ENCODE data around the gene PAPSS1. TPM values are rescaled to one million over a fixed set of nuclear protein-coding genes. Genes with fewer than 3 reads are reported as not detected.

Gene PAPSS1
- total and polyA plus RNA-seq, 11 donors = 5.9 to 32.7 (median 9.3) TPM

- 67 to 81% (median 78%) methylated on average over 1 of the region's 1 CpG for WGBS, 4 donors
- Histone ChIP-seq H3K9me3 (peaks cover 0 to 7% (median 0%) of the 10 kb centered on the region in 12 donors), H3K27me3 (peaks cover 0 to 6% (median 0%) of the 10 kb centered on the region in 9 donors), H3K27ac (no peak overlapping the region), H3K36me3 (no peaks in the 10 kb centered on the region), H3K4me1 (peaks cover 0 to 16% (median 3%) of the 10 kb centered on the region in 12 donors), H3K4me3 (no peak overlapping the region)
- ATAC-seq (no peak), DNase-seq (no peak)
- intact Hi-C loops (cut with DNase I) = no loop called here
- TF ChIP-seq POLR2A (IDR thresholded peaks at IDR 0.05) (no peak), CTCF (IDR thresholded peaks at IDR 0.05) (no peak)
Observed at GRCh38 chr4:107742196-107742595, 22.2 kb upstream of the PAPSS1 start.

- ATAC-seq = peak in 3 of 4 donors; percentile 28 to 50 (median 32)
- TF ChIP-seq CTCF (IDR thresholded peaks at IDR 0.05) (no peak), POLR2A (IDR thresholded peaks at IDR 0.05) (no peak)
- Histone ChIP-seq H3K27me3 (peaks cover 0 to 1% (median 0%) of the 10 kb centered on the region in 9 donors), H3K4me1 (peaks cover 0 to 16% (median 4%) of the 10 kb centered on the region in 12 donors), H3K9me3 (peaks cover 0 to 7% (median 0%) of the 10 kb centered on the region in 12 donors), H3K27ac (peak overlapping the region in 10 of 12 donors; percentile 10 to 77 (median 50)), H3K4me3 (no peak overlapping the region), H3K36me3 (no peaks in the 10 kb centered on the region)
- intact Hi-C loops (cut with DNase I) = no loop called here
- DNase-seq = peak; percentile 33 to 52 (median 41)
- WGBS, 4 donors = 53 to 61% (median 57%) methylated on average over 11 of the region's 11 CpGs
Observed at GRCh38 chr4:107740950-107741701, 21.1 kb upstream of the PAPSS1 start.

GRCh38 chr4:107740381-107740780, 20.3 kb upstream of the PAPSS1 start:
- no peaks in the 10 kb centered on the region for H3K27me3 ChIP-seq
- H3K4me1 ChIP-seq = peaks cover 0 to 16% (median 4%) of the 10 kb centered on the region in 12 donors
- H3K9me3 ChIP-seq = peaks cover 0 to 7% (median 0%) of the 10 kb centered on the region in 12 donors
- no peak overlapping the region for H3K4me3 ChIP-seq
- TF ChIP-seq POLR2A (IDR thresholded peaks at IDR 0.05) (no peak), CTCF (IDR thresholded peaks at IDR 0.05) (peak in 2 of 12 donors; percentile 18 to 21)
- peak overlapping the region in 7 of 12 donors; percentile 10 to 77 (median 48) for H3K27ac ChIP-seq
- WGBS, 4 donors = 64 to 84% (median 77%) methylated on average over 3 of the region's 3 CpGs
- H3K36me3 ChIP-seq = no peaks in the 10 kb centered on the region
- ATAC-seq = no peak
- no peak for DNase-seq
- intact Hi-C loops (cut with DNase I) = no loop called here

- intact Hi-C loops (cut with DNase I) = no loop called here
- DNase-seq = no peak
- no peaks in the 10 kb centered on the region for H3K9me3 ChIP-seq
- H3K4me1 ChIP-seq = peaks cover 0 to 16% (median 4%) of the 10 kb centered on the region in 12 donors
- H3K4me3 ChIP-seq = no peak overlapping the region
- 38 to 40% (median 40%) methylated on average over 4 of the region's 4 CpGs for WGBS, 4 donors
- H3K27me3 ChIP-seq = no peaks in the 10 kb centered on the region
- TF ChIP-seq POLR2A (IDR thresholded peaks at IDR 0.05) (no peak), CTCF (IDR thresholded peaks at IDR 0.05) (no peak)
- H3K27ac ChIP-seq = no peak overlapping the region
- ATAC-seq = peak in 3 of 4 donors; percentile 22 to 43 (median 32)
- H3K36me3 ChIP-seq = no peaks in the 10 kb centered on the region
Observed at GRCh38 chr4:107737450-107737849, 17.4 kb upstream of the PAPSS1 start.
